Panc1 (cell line): ENCODE measurements around the gene WAC. TPM values are rescaled to one million over a fixed set of nuclear protein-coding genes. Genes with fewer than 3 reads are reported as not detected.

ENCODE experiments used
- ATAC-seq: fragments of 200-7000 bp; cut with Tn5 transposase; 2 replicates; pipeline ENCODE4 v1.9.1; 2020; ENCODE audit warnings: mild to moderate bottlenecking, moderate library complexity
- BruUV-seq: library from RNA; stranded (reverse); fragments of 400-500 nt; replicated peaks from 2 replicates; lab custom pipeline; 2021; lab: Mats Ljungman, UMichigan
- CTCF ChIA-PET: fragments of 300-600 bp; sonication (Branson Sonifier 250); formaldehyde crosslinking; loops from one replicate; lab custom pipeline; 2022; ENCODE audit warnings: antibody characterized with exemption; lab: Charles Lee
- POLR2A ChIA-PET: fragments of 300-600 bp; sonication (Branson Sonifier 250); formaldehyde crosslinking; loops from one replicate; lab custom pipeline; 2022; ENCODE audit warnings: antibody characterized with exemption; lab: Charles Lee
- DNase-seq: peaks from one replicate; pipeline ENCODE4 v3.0.0-alpha.2; 2010; ENCODE audit warnings: low read depth, low spot score
- H3K27ac ChIP-seq: 2 replicates; pipeline ENCODE4 v1.5.1; 2011; ENCODE audit warnings: mild to moderate bottlenecking, low read length, inconsistent platforms
- H3K27me3 ChIP-seq: fragments of 200-500 bp; sonication (Bioruptor generic); 2 replicates; pipeline ENCODE4 v1.6.0; 2014; ENCODE audit warnings: low read length, inconsistent platforms; ENCODE audit not compliant: control insufficient read depth, insufficient read depth
- H3K36me3 ChIP-seq: fragments of 200-500 bp; sonication (Bioruptor generic); 2 replicates; pipeline ENCODE4 v1.5.1; 2014; ENCODE audit warnings: inconsistent platforms, mild to moderate bottlenecking, low read length, moderate library complexity; ENCODE audit not compliant: control insufficient read depth, insufficient read depth
- H3K4me1 ChIP-seq: 2 replicates; pipeline ENCODE4 v1.5.1; 2011; ENCODE audit warnings: inconsistent platforms, mild to moderate bottlenecking, low read length, moderate library complexity; ENCODE audit not compliant: control insufficient read depth, insufficient read depth
- H3K4me3 ChIP-seq, 2 experiments: 2 replicates each; pipeline ENCODE4 v1.5.1; 2011 to 2012; ENCODE audit warnings: low read depth in 2 of 2, low read length in 2 of 2, mild to moderate bottlenecking in 2 of 2, inconsistent platforms in 1 of 2, moderate library complexity in 1 of 2
- H3K9me3 ChIP-seq: fragments of 200-500 bp; sonication (Bioruptor generic); 2 replicates; pipeline ENCODE4 v1.5.1; 2014; ENCODE audit warnings: low read depth, mild to moderate bottlenecking, inconsistent platforms, low read length, moderate library complexity; ENCODE audit not compliant: control insufficient read depth, insufficient read depth
- POLR2AphosphoS5 ChIP-seq: IDR thresholded peaks from 2 replicates; pipeline ENCODE4 v1.6.1; 2012; ENCODE audit warnings: mild to moderate bottlenecking, low read depth, low read length, moderate library complexity
- SIN3A ChIP-seq: IDR thresholded peaks from 2 replicates; pipeline ENCODE4 v1.6.1; 2012; ENCODE audit warnings: low read depth, mild to moderate bottlenecking, low read length, moderate library complexity, borderline replicate concordance; ENCODE audit not compliant: insufficient read depth
- TCF7L2 ChIP-seq: IDR thresholded peaks from 2 replicates; pipeline ENCODE4 v1.6.1; 2011; ENCODE audit warnings: mild to moderate bottlenecking, low read depth, low read length, inconsistent platforms
- in situ Hi-C: cut with HindIII; loops from 2 replicates; pipeline ENCODE4 v1.10.0; 2016; ENCODE audit warnings: low sequenced_read_pairs, low pct_unique_long_range_greater_than_20kb
- intact Hi-C: fragments of 100-400 bp; cut with micrococcal nuclease; formaldehyde crosslinking; loops from one replicate; pipeline ENCODE4 v1.10.0; 2022; ENCODE audit not compliant: unreplicated experiment
- total RNA-seq: library from RNA; stranded (reverse); gene quantifications from one replicate; pipeline ENCODE4 v1.2.1, GENCODE V29; 2021; ENCODE audit not compliant: unreplicated experiment
- TF ChIP-seq, protein P1 (sequence below): fragments of 450-650 bp; IDR thresholded peaks from 2 replicates; pipeline ENCODE4 v1.5.1; 2017; ENCODE audit warnings: mild to moderate bottlenecking
- TF ChIP-seq, protein P2 (sequence below), 2 experiments: IDR thresholded peaks; 2 replicates each; pipeline ENCODE4 v1.6.1; 2011 to 2012; ENCODE audit warnings: low read depth in 2 of 2, control low read depth in 1 of 2, low read length in 1 of 2, mild to moderate bottlenecking in 1 of 2, moderate library complexity in 1 of 2; ENCODE audit not compliant: insufficient read depth in 1 of 2

Gene WAC
- total RNA-seq, 1 experiment from 2014 or later: 70.7 TPM

DNA sequence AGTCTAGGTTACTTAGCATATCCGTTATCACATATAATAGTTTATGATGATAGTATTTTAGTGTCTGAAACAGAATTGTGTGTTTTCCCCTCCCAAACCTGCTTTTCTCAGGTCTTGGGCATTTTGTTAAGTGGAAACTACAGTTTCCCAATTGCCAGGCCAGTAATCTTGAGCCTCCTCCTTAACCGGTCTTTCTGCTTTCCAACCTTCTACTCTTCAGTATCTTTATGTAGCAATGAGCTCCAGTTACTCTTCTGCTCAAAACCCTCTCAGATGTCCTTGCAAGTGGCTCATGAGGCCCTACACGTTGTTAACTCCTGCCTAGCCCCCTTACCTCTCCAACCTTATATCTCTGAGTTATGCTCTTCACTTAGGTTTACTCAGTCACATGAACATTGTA, 22.0 kb downstream of the WAC start:
- Histone ChIP-seq H3K36me3 (peaks cover 12% of the 10 kb centered on the region; the same call in 1 of the 2 replicates), H3K27ac (no peak overlapping the region), H3K27me3 (no peaks in the 10 kb centered on the region), H3K9me3 (no peaks in the 10 kb centered on the region), H3K4me3 (no peak overlapping the region), H3K4me1 (peaks cover 6% of the 10 kb centered on the region; the same call in 1 of the 2 replicates)
- BruUV-seq: no TSS peak
- POLR2A ChIA-PET: no interaction called here
- in situ Hi-C loops (no loop called here), intact Hi-C loops (no loop called here)
- DNase-seq (no peak), ATAC-seq (no peak)
- TF ChIP-seq, protein P1, sequence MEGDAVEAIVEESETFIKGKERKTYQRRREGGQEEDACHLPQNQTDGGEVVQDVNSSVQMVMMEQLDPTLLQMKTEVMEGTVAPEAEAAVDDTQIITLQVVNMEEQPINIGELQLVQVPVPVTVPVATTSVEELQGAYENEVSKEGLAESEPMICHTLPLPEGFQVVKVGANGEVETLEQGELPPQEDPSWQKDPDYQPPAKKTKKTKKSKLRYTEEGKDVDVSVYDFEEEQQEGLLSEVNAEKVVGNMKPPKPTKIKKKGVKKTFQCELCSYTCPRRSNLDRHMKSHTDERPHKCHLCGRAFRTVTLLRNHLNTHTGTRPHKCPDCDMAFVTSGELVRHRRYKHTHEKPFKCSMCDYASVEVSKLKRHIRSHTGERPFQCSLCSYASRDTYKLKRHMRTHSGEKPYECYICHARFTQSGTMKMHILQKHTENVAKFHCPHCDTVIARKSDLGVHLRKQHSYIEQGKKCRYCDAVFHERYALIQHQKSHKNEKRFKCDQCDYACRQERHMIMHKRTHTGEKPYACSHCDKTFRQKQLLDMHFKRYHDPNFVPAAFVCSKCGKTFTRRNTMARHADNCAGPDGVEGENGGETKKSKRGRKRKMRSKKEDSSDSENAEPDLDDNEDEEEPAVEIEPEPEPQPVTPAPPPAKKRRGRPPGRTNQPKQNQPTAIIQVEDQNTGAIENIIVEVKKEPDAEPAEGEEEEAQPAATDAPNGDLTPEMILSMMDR: no peak
- no peak for TF ChIP-seq TCF7L2
- CTCF ChIA-PET: no interaction called here

DNA sequence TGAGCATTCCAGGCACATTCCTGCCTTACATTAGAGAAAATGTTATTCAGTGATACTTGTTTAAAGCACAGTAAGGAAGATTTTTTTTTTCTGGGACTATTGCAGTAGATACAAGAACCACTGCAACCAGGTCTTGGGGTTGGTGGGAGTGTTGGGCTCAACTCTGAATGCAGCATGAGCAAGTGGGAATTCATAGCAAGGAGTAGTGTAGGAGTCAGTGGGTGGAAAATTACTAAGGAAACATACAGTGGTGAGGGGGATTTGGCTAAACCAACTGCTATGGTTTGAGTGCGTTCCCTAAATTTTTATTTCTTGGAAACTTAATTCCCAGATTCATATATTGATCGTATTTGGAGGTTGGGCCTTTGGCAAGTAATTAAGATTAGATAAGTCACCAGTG, 22.4 kb downstream of the WAC start:
- BruUV-seq: no TSS peak
- H3K4me1 ChIP-seq: peaks cover 6% of the 10 kb centered on the region; the same call in 1 of the 2 replicates
- DNase-seq (no peak), ATAC-seq (no peak)
- in situ Hi-C loops (no loop called here), intact Hi-C loops (no loop called here)
- ChIA-PET POLR2A (no interaction called here), CTCF (no interaction called here)
- H3K27me3 ChIP-seq: no peaks in the 10 kb centered on the region
- TF ChIP-seq, protein P2, sequence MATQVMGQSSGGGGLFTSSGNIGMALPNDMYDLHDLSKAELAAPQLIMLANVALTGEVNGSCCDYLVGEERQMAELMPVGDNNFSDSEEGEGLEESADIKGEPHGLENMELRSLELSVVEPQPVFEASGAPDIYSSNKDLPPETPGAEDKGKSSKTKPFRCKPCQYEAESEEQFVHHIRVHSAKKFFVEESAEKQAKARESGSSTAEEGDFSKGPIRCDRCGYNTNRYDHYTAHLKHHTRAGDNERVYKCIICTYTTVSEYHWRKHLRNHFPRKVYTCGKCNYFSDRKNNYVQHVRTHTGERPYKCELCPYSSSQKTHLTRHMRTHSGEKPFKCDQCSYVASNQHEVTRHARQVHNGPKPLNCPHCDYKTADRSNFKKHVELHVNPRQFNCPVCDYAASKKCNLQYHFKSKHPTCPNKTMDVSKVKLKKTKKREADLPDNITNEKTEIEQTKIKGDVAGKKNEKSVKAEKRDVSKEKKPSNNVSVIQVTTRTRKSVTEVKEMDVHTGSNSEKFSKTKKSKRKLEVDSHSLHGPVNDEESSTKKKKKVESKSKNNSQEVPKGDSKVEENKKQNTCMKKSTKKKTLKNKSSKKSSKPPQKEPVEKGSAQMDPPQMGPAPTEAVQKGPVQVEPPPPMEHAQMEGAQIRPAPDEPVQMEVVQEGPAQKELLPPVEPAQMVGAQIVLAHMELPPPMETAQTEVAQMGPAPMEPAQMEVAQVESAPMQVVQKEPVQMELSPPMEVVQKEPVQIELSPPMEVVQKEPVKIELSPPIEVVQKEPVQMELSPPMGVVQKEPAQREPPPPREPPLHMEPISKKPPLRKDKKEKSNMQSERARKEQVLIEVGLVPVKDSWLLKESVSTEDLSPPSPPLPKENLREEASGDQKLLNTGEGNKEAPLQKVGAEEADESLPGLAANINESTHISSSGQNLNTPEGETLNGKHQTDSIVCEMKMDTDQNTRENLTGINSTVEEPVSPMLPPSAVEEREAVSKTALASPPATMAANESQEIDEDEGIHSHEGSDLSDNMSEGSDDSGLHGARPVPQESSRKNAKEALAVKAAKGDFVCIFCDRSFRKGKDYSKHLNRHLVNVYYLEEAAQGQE (IDR thresholded peaks at IDR 0.05; ENCODE audit: insufficient read depth in 1 of 2, low read depth in 2 of 2, low read length in 1 of 2): no peak
- TF ChIP-seq, protein P1: no peak
- TF ChIP-seq SIN3A (no peak), POLR2AphosphoS5 (no peak), TCF7L2 (no peak)
- peaks cover 12% of the 10 kb centered on the region; the same call in 1 of the 2 replicates for H3K36me3 ChIP-seq
- no peak overlapping the region for H3K4me3 ChIP-seq
- H3K27ac ChIP-seq: no peak overlapping the region
- no peaks in the 10 kb centered on the region for H3K9me3 ChIP-seq
